NK-92 (cell line): ENCODE results near the gene IGSF21.

ENCODE experiments used
- DNase-seq: peaks from one replicate; lab custom pipeline; 2025; ENCODE audit not compliant: unreplicated experiment; lab: John Stamatoyannopoulos, UW

Gene IGSF21

GRCh38 chr1:18094096-18094495 is 13.5 kb upstream of the IGSF21 start:
- DNase-seq: no peak

GRCh38 chr1:18097206-18097605 is 10.4 kb upstream of the IGSF21 start:
- no peak for DNase-seq

DNA sequence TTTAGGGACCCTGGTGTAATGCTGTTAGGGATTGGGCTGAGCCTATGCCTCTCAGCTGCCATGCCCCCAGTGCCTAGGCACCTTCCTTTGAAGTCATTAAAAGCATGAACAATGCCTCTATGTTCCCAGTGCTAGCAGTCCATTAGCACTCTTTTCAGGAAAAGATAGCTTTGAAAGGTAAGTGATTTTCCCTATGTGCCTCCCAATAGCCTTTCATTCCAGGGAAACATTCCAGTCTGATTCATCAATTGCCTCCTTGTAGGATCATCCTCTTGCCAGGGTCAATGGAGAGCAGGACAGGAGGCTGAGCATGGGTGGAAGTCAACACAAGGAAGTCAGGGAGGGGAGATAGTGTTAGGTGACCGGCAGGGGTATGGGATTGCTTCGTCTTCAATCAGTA is 8.6 kb upstream of the IGSF21 start:
- no peak for DNase-seq

DNA sequence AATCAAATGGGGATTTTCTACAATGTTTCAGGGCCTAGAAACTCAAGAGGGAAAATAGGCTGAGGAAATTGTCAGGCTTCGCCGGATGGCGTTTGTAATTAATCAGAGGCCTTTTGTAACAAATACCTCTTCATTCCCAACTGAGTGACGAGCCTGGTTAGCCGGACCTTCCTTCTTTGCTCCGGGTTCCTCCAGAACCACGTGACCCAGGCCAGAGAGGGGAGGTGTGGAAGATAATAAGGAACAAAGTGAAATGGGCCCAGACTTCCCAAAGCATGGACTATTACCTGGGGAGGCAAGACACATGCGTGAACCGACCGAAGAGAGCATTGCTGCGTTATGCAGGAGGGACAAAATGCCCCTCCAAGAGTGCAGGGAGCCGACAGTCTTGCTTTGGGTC is 7.5 kb upstream of the IGSF21 start:
- no peak for DNase-seq

DNA sequence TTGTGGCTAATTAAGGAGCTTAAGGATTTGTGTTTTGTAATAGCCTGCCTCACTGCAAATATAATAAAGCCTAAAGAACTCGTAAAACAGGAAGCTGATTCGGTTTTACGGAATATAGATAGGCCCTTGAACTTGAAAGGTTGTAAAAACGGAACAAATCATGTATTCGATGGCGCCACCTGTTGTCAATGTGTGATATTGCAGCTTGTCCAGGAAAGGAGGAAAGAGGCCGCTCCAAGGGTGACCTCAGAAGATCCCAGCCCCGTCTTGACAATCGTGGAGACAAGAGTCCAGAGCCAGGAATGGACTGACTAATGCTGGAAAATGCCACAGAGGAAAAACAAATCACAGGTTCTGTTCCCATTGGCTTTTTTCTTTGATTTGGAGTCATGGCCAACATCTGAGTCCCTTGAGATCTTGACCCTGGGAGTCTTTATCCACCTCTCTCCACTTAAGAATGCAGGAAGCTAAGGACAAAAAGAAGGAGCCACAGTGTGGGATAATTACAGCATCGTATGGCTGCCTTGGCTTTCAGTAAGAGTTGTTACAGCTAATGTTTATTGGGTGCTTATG is 7.0 kb upstream of the IGSF21 start:
- no peak for DNase-seq

DNA sequence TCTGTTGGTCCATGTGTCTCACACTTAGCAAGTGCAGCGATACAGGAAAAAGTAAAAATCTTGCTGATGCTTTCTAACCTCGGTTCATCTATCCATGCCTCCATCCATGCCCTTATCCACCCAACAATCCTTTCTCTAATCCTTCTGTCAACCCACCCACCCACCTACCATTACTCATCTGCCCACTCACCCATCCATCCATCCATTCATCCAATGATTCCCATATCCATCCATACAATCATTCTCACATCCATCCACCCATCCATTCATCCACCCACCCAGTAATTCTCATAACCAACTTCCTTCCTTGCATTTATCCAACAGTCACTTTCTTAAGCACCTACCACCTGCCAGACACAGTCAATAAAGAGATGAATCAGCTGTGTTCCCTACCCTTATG is 6.1 kb upstream of the IGSF21 start:
- DNase-seq: no peak

DNA sequence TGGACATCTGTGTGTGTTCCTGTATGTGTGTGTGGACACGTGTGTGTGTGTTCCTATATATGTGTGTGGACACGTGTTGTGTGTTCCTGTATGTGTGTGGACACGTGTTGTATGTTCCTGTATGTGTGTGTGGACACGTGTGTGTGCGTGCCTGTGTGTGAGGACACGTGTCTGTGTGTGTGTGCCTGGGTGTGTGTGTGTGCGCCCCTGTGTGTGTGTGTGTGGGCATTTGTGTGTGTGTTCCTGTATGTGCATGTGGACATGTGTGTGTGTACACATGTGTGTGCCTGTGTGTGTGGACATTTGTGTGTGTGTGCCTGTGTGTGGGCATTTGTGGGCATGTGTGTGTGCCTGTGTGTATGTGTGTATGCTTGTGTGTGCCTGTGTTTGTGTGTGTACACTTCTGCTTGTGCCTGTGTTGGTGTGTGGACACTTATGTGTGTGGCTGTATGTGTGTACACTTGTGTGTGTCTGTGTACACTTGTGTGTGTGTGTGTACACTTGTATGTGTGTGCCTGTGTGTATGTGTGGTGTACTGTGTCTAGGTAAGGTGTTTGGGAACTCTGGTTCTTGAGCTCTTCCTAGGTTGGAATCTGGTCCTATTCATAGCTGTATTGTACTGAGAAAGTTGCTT is 3.7 kb upstream of the IGSF21 start:
- DNase-seq: no peak

DNA sequence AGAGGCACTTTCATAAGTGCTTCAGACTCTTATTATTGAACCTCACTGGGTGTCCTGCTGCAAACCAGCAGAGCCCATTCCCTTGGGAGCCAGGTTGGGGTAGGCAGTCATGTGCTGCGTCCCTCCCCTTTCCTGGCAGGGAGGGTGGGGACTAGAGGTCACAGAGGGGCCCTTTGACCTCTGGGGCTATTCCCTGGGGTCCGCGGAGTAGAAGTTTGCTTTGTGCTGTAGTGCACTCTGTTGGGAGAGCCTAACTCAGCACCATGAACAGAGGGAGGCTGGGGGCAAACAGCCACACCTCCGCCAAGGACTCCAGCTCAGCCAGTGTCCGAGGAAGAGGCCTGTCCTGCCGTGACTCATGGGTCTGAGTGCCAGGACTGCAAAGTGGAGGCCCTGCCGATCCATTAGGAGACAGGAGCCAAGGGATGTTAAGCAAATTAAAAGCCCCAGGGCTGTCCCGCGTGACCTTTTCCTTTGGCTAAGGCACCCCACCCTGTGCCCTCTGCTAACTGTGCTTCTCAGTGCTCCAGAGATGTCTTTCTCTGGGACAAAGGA is 3.0 kb upstream of the IGSF21 start:
- no peak for DNase-seq

DNA sequence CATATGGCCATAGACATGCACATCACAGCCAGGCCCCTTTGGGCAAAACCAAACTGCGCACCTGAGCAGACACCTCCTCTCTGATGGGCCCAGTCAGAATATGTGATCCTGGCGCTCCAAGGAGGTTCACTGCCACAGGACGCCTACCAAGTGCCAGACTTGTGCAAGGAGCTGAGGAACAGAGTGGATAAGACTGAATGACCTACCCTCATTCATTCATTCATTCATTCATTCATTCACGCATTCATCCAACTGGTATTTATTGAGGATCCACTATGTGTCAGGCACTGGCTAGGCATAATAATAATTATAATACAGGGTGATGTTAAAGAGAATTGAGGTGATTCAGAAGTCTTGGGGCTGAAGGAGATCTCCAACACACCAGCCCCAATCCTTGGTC is 2.4 kb upstream of the IGSF21 start:
- DNase-seq: no peak

GRCh38 chr1:18108299-18109057 is 880 bp downstream of the IGSF21 start:
- DNase-seq: no peak

- DNase-seq: no peak
Measured at GRCh38 chr1:18109058-18109755, 1.6 kb downstream of the IGSF21 start.

GRCh38 chr1:18109756-18110597 is 2.4 kb downstream of the IGSF21 start:
- DNase-seq: no peak

DNA sequence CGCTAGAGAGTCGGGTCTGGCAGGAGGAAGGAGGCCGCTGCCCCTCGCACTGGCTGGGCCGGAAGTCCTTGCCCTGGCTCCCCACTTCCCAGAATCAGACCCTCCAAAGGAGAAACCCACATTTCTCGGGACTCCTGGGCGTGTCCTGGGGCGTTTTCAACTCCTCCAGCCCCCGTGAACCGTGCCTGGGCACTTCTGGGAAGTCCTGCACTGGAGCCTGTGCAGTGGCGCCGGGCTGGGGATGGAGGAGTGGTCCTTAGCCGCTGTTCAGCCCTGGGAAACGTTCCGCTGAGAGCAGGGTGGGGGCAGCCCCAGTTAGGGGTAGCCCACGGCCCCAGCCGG is 3.0 kb downstream of the IGSF21 start:
- no peak for DNase-seq

DNA sequence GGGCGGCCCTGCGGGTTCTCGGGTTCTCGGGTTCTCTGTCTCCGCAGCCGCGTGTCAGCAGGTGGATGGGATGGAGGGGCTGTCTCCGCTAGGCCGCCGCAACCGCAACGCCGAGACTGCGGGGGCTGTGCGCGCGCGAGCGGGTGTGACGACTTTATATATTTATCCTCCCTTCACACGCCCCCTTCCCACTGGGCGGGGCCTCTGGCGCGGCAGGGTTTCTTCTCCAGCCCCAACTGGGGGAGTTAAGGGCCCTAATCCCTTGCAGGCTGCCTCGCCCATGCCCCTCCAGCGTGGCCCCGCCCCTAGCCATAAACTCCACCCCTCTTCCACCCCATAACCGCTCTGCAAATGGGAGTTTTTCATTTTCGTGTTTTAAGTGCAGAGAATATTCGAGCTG is 3.4 kb downstream of the IGSF21 start:
- DNase-seq: no peak

GRCh38 chr1:18111605-18112297 is 4.2 kb downstream of the IGSF21 start:
- DNase-seq: no peak

DNA sequence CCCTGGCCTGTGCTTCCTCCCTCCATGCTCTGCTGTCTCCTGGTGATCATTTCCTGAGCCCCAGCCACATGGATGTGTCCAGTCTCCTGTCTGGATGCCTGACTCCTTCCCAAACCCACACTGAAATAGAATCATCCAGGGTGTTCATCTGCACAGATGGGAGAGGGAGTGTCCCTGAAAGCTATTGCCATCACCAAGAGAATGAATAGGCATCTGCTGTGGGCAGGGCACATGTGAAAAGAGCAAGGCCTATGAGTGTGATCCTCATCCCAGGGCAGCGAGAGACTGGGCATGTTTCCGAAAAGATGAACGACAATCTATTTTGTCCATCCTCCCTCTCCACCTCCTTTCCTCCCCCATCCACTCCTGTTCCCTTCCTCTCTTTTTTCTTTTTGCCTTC is 5.0 kb downstream of the IGSF21 start:
- no peak for DNase-seq

- no peak for DNase-seq
Measured at GRCh38 chr1:18114726-18115410, 7.3 kb downstream of the IGSF21 start.

GRCh38 chr1:18116777-18117176 is 9.2 kb downstream of the IGSF21 start:
- no peak for DNase-seq

DNA sequence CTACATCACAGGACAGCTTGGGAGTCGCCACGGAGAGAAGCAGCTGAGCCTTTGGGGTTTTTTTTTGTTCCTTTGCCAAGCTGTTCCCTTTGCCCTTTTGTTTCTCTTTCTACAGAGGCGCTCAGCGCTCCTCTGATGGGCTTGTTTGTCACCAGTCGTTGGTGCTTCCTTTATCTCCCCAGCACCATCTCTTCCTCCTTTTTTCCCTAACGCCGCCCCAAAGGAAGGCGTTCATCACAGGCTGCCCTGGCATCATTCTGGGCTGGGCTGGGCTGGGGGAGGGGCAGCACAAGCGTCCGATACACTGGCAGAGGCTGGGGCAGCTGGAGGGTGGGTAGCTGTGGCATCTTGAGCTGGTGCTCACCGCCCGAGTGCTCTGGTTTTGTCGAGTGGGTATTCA is 10.5 kb downstream of the IGSF21 start:
- DNase-seq: no peak

GRCh38 chr1:18118491-18118890 is 10.9 kb downstream of the IGSF21 start:
- no peak for DNase-seq
